Muscle layer of colon (tissue), 2 donors: ENCODE results near the gene KIF26A.

ENCODE experiments used
- H3K27ac ChIP-seq: one replicate; pipeline ENCODE4 v1.7.0; 2013; ENCODE audit warnings: low read depth, mild to moderate bottlenecking, low read length, moderate library complexity
- H3K27me3 ChIP-seq, 2 donors: one replicate each; pipeline ENCODE4 v1.7.0; 2013; ENCODE audit warnings: low read length in 2 of 2, mild to moderate bottlenecking in 2 of 2; ENCODE audit not compliant: insufficient read depth in 2 of 2, control insufficient read depth in 1 of 2
- H3K36me3 ChIP-seq: one replicate; pipeline ENCODE4 v1.7.0; 2013; ENCODE audit warnings: mild to moderate bottlenecking, low read length; ENCODE audit not compliant: insufficient read depth
- H3K4me1 ChIP-seq: one replicate; pipeline ENCODE4 v1.7.0; 2013; ENCODE audit warnings: mild to moderate bottlenecking, low read length; ENCODE audit not compliant: insufficient read depth
- H3K4me3 ChIP-seq, 2 donors: one replicate each; pipeline ENCODE4 v1.7.0; 2013; ENCODE audit warnings: low read length in 2 of 2, low read depth in 1 of 2, mild to moderate bottlenecking in 1 of 2, moderate library complexity in 1 of 2
- H3K9ac ChIP-seq: one replicate; pipeline ENCODE4 v1.7.0; 2013; ENCODE audit warnings: low read length
- H3K9me3 ChIP-seq: one replicate; pipeline ENCODE4 v1.7.0; 2013; ENCODE audit warnings: mild to moderate bottlenecking, low read length
- donor health status: abdominal sarcoma.
- donor health status: Adenocarcinoma of cecum.

Gene KIF26A

DNA sequence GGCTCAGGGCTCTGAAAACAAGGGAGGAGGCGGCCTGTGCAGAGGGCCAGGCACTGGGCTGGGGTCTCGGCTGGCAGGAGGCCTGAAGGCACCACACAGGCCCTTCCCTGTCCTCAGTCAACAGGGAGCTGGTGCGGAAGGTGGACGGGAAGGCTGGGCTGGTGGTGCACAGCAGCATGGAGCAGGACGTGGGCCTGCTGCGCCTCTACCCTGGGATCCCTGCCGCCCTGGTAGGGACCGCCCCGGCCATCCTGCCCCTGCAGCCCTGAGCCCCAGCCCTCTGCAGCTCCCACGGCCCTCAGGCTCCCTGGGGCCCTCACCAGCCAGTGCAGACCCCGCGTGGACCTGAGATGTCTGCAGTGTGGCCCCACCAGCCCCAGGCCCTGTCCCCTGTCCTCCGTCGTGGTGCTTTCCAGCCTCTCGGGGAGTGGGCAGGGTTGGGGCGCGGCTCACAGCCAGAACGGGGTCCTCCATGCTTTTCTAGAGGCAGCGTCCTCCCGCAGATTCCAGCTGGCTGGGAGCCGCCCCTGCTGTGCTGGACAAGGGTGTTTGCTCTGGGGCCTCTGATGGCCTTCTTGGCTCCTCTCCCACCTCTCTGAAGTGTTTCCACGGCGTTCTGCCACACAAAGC, 34.8 kb upstream of the KIF26A start:
- Histone ChIP-seq H3K4me1 (no peaks in the 10 kb centered on the region), H3K9ac (no peak overlapping the region), H3K4me3 (no peak overlapping the region)

DNA sequence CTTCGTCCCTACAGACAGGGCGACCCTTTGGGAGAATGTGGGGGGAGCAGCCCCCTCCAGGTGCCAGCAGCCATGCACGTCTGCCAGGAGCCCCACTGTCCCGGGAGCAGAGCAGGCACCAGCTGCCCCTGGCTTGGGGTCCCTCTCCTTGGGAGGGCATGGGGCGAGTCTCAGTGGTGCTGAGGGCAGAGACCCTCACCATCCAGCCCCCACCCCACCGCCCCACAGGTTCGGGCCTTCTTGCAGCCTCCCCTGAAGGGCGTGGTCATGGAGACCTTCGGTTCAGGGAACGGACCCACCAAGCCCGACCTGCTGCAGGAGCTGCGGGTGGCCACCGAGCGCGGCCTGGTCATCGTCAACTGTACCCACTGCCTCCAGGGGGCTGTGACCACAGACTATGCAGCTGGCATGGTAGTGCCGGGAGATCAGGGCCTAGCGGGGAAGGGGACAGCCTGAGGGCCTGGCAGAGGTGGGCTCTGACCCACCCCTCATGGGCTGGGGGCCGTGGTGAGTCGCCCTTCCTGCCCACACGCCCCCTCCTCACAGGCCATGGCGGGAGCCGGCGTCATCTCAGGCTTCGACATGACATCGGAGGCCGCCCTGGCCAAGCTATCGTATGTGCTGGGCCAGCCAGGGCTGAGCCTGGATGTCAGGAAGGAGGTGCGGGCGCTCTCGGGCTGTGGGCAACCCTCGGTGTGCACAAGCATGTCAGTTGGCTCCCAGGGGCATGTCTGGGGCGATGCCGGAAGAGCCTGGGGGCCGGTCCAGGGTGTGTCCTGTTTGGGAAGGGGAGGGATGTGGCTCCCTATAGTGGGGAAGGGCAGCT, 34.1 kb upstream of the KIF26A start:
- Histone ChIP-seq H3K36me3 (no peaks in the 10 kb centered on the region), H3K4me1 (no peaks in the 10 kb centered on the region), H3K9me3 (no peaks in the 10 kb centered on the region), H3K27ac (no peak overlapping the region), H3K9ac (no peak overlapping the region), H3K4me3 (no peak overlapping the region), H3K27me3 (no peaks in the 10 kb centered on the region)

More for the DNA sequence above, 34.8 kb upstream of the KIF26A start:
- H3K27me3 ChIP-seq: no peaks in the 10 kb centered on the region
- H3K27ac ChIP-seq: no peak overlapping the region
- H3K36me3 ChIP-seq: no peaks in the 10 kb centered on the region
- no peaks in the 10 kb centered on the region for H3K9me3 ChIP-seq

DNA sequence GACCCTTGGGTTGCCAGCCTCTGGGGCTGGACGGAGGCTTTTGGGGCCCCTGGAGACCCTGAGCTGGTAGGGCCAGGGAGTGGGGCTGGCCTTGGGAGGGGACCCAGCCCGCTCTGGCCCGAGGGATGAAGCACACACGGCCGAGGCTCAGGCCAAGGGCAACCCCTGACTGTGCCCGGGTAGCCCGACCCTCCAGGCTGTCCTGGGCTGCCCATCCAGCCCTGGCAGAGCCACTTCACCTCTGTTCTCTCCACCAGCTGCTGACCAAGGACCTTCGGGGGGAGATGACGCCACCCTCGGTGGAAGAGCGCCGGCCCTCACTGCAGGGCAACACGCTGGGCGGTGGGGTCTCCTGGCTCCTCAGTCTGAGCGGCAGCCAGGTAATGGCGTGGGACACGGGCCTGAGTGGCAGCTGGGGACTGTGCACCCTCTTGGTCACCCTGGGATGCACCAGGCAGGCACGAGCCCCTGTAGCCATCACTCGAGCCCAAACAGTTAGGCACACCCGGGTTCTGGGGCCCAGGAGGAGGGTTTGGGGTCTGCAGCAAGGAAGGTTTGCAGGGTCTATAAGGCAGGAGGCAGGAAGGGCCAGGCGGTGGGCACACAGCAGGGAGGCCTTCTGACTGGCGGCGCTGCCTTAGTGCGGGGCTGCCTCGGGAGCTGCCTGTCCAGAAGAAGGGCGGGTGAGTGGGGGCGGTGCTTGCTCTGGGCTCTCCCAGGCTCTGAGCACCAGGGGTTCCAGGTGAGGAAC, 33.1 kb upstream of the KIF26A start:
- no peak overlapping the region for H3K4me3 ChIP-seq
- H3K4me1 ChIP-seq: no peaks in the 10 kb centered on the region
- H3K36me3 ChIP-seq: no peaks in the 10 kb centered on the region
- no peaks in the 10 kb centered on the region for H3K9me3 ChIP-seq
- H3K27ac ChIP-seq: no peak overlapping the region
- no peak overlapping the region for H3K9ac ChIP-seq
- H3K27me3 ChIP-seq: no peaks in the 10 kb centered on the region

DNA sequence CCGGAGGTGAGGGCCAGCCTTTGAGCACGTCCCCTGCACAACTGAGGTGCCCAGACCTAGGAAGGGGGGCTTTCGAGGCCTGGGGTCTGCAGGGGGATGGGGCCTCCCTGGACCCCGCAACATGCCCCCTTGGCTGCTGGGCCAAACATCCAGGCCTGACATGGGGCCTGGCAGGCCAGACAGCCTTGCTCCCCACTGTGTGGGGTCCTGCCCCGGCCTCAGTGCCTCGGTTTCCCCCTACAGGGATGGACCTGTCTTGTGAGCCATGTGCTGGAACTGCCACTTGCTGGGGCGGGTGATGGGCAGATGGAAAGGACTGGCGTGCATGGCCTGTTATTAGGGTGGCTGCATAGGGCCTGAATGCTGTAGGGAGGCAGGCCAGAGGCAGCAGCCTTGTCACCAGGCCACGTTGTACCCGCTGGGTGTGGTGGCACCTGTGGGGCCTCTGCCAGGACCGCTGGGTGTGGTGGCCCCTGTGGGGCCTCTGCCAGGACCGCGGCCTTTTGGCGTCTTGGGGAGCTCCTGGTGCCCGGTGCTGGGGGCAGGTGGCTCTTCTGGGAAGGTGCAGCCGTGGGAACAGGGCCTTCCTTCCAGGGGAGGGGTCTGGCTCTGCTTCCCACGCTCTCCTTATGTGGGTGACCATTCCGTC, 32.4 kb upstream of the KIF26A start:
- Histone ChIP-seq H3K9me3 (no peaks in the 10 kb centered on the region), H3K36me3 (no peaks in the 10 kb centered on the region), H3K4me1 (no peaks in the 10 kb centered on the region), H3K9ac (no peak overlapping the region), H3K27ac (no peak overlapping the region), H3K4me3 (no peak overlapping the region), H3K27me3 (no peaks in the 10 kb centered on the region)

DNA sequence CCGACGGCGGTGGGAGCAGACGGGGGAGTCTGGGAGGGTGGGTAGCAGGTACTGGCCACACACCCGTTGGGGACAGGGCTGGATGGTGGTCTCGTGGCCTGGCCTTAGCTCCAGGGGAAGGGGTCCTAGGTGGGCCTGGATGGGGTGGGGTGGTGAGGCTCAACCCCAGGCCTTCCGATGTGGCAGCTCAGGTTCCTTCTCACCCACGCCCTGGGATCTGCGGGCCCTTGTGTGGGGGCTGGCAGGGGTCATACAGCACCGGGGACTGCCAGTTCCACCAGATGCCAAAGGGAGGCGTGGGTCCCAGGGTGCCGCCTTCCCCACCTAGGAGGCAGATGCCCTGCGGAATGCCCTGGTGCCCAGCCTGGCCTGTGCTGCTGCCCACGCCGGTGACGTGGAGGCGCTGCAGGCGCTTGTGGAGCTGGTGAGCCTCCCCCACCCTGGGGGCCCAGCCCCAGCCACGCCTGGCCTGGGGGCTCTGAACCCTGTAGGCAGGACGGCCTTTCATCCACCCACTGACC, 31.9 kb upstream of the KIF26A start:
- no peaks in the 10 kb centered on the region for H3K4me1 ChIP-seq
- no peaks in the 10 kb centered on the region for H3K36me3 ChIP-seq
- no peaks in the 10 kb centered on the region for H3K27me3 ChIP-seq
- H3K9me3 ChIP-seq: no peaks in the 10 kb centered on the region
- no peak overlapping the region for H3K27ac ChIP-seq
- no peak overlapping the region for H3K4me3 ChIP-seq
- H3K9ac ChIP-seq: no peak overlapping the region

DNA sequence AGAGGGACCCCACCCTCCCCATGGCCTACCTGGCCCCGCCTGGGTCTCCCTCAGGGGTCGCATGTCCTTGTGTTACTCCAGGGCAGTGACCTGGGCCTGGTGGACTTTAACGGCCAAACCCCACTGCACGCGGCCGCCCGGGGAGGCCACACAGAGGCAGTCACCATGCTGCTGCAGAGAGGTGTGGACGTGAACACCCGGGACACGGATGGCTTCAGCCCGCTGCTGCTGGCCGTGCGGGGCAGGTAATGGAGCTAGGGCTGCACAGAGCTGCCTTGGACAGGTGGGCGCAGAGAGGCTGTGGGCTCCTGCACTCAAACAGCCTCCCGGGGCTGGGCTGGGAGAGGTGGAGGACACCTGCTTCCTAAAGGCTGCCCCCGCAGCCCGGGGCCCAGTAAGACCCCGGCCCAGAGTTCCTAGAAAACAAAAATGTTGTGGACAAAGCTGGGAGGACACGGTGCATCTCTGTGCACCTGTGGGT, 31.2 kb upstream of the KIF26A start:
- no peak overlapping the region for H3K4me3 ChIP-seq
- H3K4me1 ChIP-seq: no peaks in the 10 kb centered on the region
- no peaks in the 10 kb centered on the region for H3K36me3 ChIP-seq
- H3K9me3 ChIP-seq: no peaks in the 10 kb centered on the region
- H3K9ac ChIP-seq: no peak overlapping the region
- H3K27me3 ChIP-seq: no peaks in the 10 kb centered on the region
- H3K27ac ChIP-seq: no peak overlapping the region

DNA sequence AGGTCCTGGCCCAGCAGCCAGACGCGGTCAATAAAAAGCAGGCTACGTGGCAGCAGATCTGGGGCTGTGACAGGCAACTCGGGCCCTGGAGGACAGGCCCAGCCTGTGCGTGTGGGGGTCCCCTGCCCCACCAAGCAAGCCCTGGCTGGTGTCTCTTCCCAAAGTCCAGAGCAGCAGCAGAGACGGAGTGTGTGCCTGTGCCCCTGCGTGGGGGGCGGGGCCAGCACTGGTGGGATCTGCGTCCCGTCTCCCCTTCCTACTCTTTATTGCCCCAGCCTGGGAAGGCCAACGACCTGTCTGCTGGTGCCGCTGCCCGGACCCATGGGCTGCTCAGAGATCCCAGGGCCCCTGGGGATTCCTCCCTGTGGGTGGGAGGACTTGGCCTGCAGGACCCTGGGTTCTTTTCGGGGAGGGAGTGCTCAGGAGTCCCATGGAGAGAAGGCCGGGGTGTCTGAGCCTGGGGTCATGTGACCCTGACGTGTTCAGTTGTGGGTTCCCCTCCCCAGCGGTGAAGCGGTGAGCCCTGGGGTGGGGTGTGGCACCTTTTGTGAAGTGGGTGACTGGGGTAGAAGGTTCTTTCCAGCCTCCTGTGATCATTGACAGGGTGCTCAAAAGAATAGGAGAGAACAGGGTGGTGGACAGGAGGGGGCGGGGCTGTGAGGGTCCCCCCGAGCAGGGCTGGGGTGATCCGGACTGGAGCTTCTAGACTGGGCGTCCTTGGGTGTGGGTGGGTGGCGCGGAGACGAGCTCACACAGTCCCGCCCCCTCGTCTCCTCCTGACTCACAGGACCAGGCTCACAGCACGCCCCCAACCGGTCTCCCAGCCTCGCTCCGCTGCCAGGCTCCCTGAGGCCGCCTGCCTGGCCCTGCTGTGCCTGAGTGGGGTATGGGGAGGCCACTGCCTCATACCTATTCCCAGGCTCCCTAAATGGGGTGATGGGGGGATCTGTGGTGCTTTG, 30.5 kb upstream of the KIF26A start:
- no peak overlapping the region for H3K27ac ChIP-seq
- no peaks in the 10 kb centered on the region for H3K36me3 ChIP-seq
- H3K4me1 ChIP-seq: no peaks in the 10 kb centered on the region
- no peak overlapping the region for H3K4me3 ChIP-seq
- H3K27me3 ChIP-seq: no peaks in the 10 kb centered on the region
- no peak overlapping the region for H3K9ac ChIP-seq
- no peaks in the 10 kb centered on the region for H3K9me3 ChIP-seq

DNA sequence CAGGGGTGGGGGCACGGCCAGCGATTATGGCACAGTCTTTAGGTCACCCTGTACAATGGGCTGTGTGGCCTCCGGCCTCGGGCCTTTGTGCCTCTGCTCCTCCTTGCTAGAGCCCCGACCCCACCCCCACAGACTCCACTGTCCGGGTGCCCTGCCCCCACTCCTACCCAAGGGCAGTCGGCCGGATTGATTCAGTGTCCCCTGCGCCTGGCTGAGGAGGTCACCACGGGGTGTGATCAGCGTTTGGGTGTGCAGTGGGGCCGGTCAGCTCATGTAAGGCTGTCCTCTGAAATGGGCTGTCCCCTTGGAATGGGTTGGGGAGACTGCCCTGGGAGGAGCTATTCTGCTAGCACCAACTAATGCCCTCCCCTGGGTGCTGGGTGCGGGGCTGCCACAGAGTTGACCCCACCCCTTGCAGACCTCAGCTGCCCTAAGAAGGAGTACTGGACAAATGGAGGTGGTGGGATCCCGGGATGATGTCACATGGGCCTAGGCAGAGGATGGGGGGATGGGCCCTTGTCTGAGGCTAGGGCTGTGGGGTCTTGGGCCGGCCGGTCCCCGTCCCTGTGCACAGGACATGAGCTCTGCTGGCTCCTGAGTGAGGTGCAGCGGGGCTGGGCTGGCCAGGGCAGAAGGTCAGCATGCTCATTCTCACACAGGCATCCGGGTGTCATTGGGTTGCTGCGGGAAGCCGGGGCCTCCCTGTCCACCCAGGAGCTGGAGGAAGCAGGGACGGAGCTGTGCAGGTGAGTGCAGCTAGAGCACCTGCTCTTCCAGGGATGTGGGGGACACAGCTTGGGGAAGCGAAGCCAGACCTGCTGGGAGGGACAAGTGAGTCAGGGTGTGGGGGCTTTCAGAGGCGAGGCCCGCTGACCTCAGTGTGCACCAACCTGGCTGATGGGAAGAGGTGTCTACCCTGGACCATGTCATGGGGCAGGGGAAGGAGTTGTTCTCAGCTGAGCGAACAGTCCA, 29.5 kb upstream of the KIF26A start:
- no peaks in the 10 kb centered on the region for H3K9me3 ChIP-seq
- H3K4me3 ChIP-seq: no peak overlapping the region
- H3K4me1 ChIP-seq: no peaks in the 10 kb centered on the region
- H3K27ac ChIP-seq: no peak overlapping the region
- H3K36me3 ChIP-seq: no peaks in the 10 kb centered on the region
- H3K27me3 ChIP-seq: no peaks in the 10 kb centered on the region
- H3K9ac ChIP-seq: no peak overlapping the region

DNA sequence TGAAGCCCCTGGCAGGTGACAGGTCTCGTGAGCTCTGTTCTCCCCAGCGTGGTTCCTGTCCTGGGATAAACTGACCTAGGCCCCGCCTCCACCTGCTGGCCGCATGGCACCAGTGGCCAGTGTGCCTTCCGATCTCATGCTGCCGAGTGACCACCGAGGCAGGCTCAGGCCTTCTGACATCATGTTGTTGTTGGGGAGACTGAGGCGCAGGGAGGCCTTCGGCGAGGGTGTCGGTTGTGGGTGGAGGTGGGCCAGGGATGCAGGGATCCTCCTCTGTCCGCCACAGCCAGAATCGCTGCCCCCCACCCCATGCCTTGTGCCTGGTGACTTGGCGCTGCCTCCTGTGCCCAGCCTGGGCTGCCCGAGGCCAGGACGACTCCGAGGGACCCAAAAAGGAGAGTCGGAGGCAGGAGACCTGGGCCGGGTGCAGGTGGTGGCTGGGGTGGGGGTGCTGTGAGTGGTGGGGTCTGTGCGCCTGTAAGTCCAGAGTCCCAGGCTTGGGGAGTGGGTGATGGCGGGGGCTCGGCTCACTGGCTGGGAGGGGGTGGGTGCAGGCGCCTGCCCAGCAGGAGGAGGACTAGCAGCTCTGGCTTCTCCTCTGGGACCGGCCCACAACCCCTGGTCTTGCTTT, 28.5 kb upstream of the KIF26A start:
- Histone ChIP-seq H3K27ac (no peak overlapping the region), H3K9me3 (no peaks in the 10 kb centered on the region), H3K4me1 (no peaks in the 10 kb centered on the region), H3K27me3 (no peaks in the 10 kb centered on the region), H3K4me3 (no peak overlapping the region), H3K36me3 (no peaks in the 10 kb centered on the region), H3K9ac (no peak overlapping the region)
